Hematopoietic multipotent progenitor cell treated with erythropoietin and hydrocortisone succinate and interleukin-3 and kit ligand, for 8 days (in vitro differentiated cells): Measurements from ENCODE around the gene FAM222B.
A peak's percentile ranks its signal among the peaks of the same experiment; 100 is the strongest.
"Not testable (repeated sequence)": the region's sequence is repeated elsewhere in the genome, so short reads cannot be mapped to it uniquely, and the experiment has no call there.

Source experiments
- DNase-seq: peaks from one replicate; pipeline ENCODE4 v3.0.0-alpha.2; 2015

The FAM222B gene

DNA sequence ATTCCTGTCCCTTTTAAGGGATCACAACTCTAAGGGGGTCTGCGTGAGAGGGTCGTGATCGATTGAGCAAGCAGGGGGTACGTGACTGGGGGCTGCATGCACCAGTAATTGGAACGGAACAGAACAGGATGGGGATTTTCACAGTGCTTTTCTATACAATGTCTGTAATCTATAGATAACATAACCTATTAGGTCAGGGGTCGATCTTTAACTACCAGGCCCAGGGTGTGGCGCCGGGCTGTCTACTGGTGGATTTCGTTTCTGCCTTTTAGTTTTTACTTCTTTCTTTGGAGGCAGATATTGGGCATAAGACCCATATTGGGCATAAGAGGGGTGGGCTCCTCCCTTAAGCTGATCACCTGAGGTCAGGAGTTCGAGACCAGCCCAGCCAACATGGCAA, 6.0 kb downstream of the FAM222B start:
- DNase-seq = peak; percentile 29

DNA sequence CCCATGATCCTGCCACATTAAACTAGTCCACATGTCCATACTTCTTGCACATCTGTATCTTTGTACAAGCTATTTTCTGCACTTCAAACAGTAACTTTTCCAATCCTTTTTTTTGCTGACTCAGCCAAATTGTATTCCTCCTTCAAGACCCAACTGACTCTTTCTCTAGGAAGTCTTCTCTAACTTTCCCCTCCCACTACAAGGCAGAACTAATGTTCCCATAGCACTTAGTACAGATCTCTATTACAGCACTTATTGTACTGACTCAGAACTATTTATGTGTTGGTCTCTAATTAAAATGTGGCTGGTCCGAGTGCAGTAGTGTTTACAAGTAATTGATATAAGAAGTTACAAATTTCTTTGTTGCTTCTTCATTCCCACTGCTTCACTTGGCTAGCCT, 8.2 kb downstream of the FAM222B start:
- no peak for DNase-seq

DNA sequence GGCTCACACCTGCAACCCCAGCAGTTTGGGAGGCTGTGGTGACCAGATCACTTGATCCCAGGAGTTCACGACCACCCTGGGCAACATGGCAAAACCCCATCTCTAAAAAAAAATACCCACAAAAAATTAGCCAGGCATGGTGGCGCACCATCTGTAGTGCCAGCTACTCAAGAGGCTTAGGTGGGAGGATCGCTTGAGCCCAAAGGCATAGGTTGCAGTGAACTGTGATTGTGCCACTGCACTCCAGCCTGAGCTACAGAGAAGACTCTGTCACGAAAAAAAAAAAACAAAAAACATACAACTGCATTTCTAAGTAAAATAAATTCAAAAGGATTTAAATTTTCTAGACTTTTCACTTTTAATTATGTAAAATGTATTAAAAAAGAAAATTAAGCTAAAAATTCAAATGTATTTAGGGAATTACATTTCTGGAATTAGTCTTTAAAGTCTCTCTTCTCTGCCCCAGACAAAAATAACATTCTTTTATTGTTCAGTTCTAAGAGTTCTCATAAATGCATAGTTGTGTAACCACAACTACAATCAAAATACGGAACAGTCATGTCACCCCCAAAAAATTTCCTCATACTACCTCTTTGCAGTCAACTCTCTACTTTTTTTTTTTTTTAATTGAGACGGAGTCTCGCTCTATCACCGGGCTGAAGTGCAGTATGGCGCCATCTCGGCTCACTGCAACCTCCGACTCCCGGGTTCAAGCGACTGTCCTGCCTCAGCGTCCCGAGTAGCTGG, 14.1 kb downstream of the FAM222B start:
- DNase-seq = no peak

DNA sequence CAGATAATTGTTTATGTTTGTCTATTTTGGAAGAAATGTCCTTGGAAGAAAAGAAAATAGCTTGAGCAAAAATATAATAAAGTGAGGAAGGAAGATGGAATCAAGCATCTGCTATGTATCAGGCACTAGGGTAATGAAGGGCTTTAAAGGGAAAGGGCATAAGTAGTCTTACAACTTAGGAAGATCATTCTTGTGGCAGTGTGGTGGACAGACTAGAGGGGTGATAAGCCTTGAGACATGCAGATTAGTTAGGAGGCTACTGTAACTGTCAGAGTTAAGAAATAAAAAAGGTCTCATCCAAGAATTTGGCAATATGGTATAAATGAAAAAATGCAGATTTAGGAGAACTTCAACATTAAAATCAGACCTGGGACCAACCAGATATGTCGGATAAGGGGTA, 14.9 kb downstream of the FAM222B start:
- DNase-seq = peak; percentile 56

DNA sequence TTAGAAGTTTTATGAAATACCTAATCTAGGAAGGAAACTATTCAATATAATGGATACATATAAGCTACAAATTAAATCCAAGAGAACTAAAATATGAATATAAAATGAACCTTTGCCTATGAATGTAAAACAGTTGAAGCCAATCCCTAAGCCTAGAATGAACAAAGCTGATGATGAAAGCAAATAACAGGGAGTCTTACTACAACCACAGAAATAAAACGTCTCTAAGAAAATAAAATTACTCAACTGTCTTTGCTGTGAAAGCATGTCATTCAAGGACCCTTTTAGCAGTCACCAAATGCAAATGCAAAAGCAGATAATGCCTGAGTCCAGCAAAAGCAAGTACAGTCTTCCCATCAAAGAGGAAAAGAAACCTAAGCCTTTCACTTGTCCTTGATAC, 23.0 kb downstream of the FAM222B start:
- no peak for DNase-seq

DNA sequence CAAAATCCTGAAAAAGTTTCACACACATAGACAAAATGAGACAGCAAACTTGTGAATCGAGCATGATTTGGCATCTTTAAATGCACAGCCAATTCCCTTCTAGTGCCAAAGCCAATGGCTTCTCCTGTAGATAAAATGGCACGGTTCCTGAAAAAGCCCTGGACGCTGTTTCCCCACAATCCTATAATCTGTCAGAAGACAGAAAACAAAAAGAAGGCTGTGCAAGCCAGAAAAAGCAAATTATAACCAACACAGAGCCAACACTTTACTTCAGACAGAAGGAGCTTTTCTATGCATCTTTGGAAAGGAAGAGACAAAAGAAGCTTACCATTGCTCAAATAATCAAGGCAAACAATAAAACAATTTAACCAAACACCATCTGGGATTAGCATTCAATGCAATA, 23.8 kb downstream of the FAM222B start:
- DNase-seq = no peak

DNA sequence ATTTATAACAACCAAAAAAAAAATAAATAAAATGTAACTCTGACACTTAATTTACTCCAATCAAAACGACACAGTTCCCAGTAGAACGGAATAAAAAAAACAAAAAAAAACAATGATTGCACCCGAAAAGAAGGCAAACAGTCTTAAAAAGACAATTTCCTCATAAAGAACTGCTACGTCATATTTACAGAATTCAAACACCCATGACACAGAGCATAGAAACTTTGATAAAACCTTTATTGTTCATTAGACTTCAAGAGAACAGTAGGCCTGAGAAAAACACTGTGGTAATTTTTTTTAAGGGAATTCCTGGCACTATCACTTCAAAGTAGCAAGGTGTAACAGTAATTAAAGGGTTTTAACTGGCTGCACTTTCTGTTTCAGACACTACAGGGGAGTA, 26.1 kb downstream of the FAM222B start:
- DNase-seq = no peak

DNA sequence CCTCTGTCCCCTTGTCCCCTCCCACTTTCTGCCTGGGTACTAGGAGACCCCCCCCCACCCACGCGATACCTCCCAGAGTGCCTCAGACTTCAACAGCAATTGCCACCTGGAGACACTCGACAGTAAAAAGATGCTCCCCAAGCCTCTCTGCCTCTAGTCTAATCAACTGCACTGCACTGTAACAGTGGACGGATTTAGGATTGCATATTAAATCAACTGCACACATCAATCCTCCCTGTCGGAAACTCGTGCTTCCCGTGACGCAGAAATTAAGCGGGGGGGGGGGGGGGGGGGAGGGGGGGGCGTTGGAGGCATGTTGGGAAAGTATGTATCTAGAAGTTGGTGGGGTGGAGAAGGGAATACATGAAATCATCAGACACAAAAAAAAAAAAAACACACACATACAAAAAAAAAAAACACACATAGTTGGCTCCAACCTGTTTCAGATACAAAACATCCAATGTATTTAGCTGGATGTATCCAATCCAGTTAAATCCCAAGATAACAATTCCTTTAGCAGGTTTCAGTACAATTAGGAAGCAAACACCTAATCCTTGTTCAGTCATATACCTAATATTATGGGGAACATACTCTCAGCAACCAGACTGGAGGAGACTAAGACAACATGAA, 29.7 kb downstream of the FAM222B start:
- peak; percentile 57 for DNase-seq

DNA sequence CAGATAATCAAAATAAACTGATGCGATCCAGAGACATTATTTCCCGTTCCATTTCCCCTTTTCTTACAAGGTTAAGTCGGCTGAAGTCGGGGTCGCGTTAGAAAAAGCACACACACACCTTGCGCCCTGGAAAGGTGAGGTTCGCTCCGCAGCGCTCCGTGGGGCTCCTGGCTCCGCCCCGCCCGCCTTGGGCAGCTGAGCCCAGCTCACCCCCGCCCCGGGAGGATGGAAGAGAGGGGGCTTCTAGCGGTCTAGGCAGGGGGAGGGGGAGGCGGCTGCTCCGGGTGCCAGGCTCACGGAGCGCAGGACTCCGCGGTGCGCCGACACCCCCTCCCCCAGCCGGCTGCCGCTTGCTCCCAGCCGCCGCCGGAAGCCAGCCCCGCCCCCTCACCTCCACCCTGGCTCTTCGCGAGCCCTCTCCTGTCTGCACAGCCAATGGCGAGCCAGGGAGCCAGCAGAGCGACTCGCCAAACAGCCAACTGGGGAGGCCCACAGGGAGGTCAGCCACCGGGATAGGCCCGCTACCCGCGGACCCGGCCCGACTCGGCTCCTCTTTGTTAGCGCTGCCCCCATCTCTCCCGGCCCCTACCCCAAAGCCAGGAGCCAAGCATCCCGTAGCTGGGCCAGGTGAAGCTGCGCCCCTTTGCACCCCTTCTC, 30.4 kb downstream of the FAM222B start:
- peak; percentile 96 for DNase-seq

DNA sequence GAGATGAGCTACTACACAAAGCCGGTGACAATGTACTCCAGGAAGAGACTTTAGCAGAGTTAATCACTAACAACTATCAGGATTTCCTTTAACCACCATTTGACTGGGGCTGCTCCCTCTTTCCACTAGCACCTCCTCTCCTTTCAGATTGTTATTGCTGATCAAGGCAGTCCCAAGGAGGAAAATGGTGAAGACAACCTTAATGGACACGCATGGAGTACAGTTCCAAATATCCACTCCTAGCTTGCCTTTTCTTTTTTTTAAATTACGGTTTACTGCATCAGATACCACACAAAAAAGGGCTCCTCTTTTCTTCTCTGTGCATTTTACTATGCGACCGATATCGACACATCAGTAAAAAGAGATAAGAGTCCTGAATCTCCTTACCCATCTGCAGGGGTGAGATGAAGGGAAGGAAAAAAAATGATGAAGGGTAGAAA, 30.9 kb downstream of the FAM222B start:
- DNase-seq = peak; percentile 31

DNA sequence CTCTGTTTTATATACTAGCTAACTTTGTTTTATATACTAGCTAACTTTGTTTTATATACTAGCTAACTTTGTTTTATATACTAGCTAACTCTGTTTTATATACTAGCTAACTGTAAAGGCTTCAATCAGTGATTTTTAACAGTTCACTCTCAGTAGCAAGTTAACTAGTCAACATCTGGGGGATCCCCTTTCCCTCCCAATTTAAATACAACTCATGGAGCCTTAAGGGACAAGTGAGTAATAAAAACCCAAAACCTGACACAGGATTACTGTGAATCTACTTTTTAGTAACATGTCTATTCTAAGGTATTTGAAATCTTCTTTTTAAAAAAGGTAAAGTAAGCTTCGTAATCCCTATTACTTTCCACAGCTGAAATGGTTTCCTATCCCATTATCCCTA, 32.2 kb downstream of the FAM222B start:
- no peak for DNase-seq

DNA sequence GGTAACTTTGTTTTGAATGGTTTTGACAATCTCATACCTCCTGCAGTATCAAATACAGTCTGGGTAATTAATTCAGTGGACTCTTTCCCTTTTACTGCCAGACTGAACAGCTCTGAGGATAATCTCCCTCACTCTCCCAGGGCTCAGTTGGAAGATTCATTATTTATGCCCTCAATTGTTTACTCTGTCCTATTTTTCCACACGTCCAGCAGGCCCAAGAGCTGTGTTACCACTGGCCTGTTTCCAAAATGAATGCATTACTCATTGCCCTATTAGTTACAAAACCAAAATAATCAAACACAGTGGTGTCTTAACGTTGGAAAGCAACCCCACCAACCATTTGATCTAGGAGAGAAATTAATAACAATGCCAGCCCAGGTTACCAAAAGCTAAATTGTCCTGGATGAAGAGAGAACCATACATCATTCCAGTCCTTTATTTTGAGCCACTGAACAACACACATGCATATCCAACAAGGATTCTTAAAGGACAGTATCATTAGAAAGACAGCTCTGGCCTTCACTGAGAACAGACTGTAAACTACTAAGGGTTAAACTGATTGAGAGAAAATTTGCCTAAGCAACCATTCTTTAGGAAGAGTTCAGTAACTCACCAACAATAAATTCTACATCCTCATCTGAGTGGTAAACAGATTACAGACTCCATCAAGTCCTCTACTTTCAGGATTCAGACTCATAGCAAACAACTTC, 34.5 kb downstream of the FAM222B start:
- no peak for DNase-seq

DNA sequence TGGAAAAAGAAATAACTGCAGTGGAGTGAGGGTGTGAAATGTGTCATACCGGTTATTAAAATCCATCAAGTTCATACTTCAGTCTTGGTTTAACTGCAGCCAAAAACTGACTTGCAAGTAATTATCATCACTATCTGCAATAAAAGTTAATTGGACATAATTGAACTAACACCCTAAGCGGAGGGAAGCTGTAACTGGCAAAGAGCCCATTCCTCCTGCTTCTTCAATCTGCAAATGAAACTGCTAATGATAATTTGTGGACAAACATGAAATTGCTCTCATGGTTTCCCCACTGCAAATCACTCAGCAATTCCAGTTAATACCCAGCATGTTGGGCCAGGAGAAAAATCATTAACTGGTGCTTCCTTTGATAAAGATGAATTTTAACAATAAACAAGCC, 46.5 kb downstream of the FAM222B start:
- DNase-seq = peak; percentile 43

DNA sequence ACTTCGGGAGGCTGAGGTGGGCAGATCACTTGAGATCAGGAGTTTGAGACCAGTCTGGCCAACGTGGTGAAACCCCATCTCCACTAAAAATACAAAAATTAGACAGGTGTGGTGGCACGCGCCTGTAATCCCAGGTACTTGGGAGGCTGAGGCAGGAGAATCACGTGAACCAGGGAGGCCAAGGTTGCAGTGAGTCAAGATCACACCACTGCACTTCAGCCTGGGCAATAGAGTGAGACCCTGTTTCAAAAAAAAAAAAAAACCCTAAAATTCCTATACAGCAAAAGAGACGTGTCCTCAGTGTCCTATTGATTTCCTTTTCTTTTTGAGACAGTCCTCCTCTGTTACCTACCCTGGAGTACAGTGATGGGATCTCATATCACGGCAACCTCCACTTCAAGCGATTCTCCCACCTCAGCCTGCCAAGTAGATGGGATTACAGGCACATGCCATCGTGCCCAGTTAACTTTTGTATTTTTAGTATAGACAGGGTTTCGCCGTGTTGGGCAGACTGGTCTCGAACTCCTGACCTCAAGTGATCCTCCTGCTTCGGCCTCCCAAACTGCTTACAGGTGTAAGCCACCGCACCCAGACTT, 47.6 kb downstream of the FAM222B start:
- not testable (repeated sequence) for DNase-seq

DNA sequence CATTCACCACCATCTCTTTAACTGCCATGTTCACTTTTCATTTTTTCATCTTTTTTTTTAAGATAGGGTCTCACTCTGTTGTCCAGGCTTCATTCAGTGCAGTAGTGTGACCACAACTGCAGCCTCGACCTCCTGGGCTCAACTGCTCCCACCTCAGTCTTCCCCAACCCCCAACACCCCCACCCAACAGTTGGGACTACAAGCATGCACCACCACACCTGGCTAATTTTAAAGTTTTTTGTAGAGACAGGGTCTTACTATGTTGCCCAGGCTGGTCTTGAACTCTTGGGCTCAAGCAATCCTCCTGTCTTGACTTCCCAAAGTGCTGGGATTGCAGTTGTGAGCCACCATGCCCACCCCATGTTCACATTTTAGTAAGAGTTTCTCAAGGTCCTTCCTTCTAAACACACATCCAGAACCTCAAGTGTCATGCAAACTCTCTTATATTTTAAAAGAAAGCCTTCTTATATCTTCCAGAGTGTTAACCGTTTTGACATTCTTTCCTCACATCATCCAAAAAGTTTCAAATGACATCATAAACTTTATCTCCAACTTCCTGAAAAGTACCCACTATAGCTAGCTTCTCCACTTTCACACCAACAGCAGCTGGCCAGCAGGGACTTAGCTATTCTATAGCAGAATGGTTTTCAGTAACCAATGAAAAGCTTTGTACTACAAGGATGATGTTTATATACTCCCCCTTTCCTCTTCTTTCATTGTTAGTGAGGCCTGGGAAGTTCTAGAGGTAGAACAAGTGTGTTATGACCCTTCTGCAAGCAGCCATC, 49.5 kb downstream of the FAM222B start:
- DNase-seq = peak; percentile 34

DNA sequence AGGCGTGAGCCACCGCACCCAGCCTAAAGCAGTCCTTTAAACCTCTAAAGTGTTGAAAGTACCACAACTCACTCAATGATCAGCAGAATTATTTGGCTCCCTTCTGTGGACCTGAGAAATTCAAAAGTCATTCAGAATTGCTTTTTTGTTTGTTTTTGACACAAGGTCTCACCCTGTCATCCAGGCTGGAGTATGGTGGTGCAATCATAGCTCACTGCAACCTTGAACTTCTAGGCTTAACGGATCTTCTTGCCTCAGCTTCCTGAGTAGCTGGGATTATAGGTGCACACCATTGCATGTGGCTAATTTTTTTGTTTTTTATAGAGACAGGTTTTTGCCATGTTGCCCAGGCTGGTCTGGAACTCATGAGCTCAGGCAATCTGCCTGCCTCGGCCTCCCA, 54.5 kb downstream of the FAM222B start:
- DNase-seq = no peak

DNA sequence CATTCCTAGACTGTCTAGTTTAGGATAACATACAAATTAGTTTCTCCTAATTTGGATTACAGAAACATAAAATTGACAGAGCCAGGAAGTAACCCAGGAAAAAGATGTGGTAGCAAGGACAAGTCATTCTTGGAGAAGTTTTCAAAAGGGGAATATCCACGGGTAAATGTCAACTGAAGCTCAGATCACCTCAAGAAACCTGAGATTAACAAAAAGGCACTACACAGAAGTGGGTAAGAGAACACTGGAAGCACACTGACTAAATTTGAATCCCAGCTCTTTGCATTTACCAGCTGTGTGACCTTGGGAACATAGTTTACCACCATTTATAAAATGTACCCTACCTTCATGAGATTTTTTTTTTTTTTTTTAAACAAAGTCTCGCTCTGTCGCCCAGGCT, 59.4 kb downstream of the FAM222B start:
- no peak for DNase-seq

DNA sequence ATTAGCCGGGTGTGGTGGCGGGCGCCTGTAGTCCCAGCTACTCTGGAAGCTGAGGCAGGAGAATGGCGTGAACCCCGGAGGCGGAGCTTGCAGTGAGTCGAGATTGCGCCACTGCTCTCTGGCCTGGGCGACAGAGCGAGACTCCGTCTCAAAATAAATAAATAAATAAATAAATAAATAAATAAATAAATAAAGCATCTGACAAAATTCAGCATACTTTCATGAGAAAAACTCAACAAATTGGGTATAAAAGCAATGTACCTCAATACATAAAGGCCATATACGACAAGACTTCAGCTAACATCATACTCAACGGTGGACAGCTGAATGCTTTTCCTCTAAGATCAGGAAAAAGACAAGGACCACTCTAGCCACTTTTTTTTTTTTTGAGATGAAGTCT, 63.0 kb downstream of the FAM222B start:
- not testable (repeated sequence) for DNase-seq

DNA sequence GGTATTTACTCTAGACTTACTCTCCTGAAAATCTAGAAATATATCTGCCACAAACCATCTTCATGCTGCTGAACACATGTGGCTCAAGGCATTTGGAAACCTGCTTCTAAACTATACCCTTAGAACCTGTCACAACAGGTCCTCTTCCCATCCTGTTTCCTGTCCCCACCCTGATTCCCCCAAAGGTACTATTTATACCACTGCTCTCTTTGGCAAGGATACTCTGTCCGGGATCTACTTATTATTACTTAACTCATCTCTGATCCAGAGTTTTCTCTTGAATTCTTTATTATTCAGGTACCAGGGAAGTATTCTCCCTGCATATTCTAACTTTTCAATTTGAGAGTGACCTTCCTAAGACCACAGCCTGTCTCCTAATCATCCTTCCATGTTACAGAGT, 65.4 kb downstream of the FAM222B start:
- no peak for DNase-seq

DNA sequence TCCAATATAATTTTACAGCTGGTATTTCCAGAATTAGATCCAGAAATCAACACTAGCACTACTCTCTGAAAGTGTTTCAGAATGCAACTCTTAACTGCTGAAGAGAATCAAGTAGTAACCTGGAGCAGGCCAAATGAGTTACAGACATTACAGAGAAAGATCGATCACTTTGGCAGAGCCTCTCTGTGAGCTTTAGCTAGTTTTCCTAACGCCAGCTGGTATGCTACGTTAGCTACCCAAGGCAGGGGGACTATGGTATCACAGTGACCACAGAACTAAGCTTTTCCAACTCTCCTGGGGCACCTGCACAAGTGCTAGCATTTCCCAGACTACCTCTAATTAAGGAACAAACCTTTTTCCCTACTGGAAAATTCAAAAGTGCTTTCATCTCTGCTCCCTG, 68.4 kb downstream of the FAM222B start:
- no peak for DNase-seq

DNA sequence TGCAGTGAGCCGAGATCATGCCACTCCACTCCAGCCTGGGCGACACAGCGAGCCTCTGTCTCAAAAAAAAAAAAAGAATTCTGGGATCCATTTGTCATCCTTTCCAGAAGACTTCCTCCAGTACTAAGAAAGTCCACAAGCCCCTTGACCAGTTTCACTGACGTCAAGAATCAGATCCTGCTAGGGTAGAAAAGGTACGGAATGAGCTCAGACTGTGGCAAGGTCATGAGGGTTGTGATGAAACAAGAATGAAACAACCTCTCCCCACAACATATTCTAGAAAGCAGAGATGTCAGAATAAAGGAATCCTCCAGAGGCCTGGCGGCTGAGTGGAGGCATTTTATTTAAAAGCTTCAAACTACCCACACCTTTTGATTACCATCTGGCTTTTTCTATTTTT, 68.9 kb downstream of the FAM222B start:
- DNase-seq = no peak

DNA sequence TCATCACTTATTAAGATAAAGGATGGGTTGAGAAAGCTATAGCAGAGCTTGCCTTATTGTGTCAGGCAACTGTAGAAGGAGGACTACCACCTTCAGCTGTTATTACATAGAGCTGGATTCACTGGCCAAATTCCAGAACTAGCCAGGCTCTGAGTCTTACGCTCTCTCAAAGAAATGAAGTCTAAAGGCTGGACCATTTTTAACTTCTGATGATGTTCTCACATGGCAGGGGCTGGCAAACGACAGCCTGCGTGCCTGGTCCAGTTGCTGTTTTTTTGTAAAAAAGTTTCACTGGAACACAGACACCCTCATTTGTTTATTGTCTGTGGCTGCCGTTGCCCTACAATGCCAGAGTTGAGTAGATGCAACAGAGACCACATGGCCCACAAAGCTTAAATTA, 77.6 kb downstream of the FAM222B start:
- DNase-seq = no peak
